ENCODE data around the gene APC2. TPM values are rescaled to one million over a fixed set of nuclear protein-coding genes. Genes with fewer than 3 reads are reported as not detected.
"Not testable (repeated sequence)": the region's sequence is repeated elsewhere in the genome, so short reads cannot be mapped to it uniquely, and the experiment has no call there.

The APC2 gene
- polyA plus RNA-seq, 1 donor (not counting 4 experiments of a cell fraction or from before 2014, with no cell fraction given), result 0.01 TPM

- H3K4me3 ChIP-seq (ENCODE audit: control insufficient read depth in 2 of 3, extremely low read depth in 1 of 3, insufficient read depth in 2 of 3, low read depth in 1 of 3, low read length in 3 of 3), result no peak overlapping the region
- no peak for FAIRE-seq
- no peaks in the 10 kb centered on the region for H3K36me3 ChIP-seq (ENCODE audit: control insufficient read depth in 2 of 2, extremely low read depth in 1 of 2, insufficient read depth in 2 of 2, low read length in 2 of 2)
- DNase-seq (ENCODE audit: low read depth, low spot score), result no peak
- no peaks in the 10 kb centered on the region for H4K20me1 ChIP-seq (ENCODE audit: control insufficient read depth, extremely low read depth, insufficient read depth, low read length)
- H3K27ac ChIP-seq (ENCODE audit: control insufficient read depth, insufficient read depth, low read length), result no peak overlapping the region
- dilution Hi-C loops (cut with MboI; ENCODE audit: extremely low pct_ligation_motif_present, low sequenced_read_pairs), result no loop called here
- H3K4me1 ChIP-seq (ENCODE audit: control insufficient read depth, extremely low read depth, insufficient read depth, low read length), result peaks cover 4% of the 10 kb centered on the region
- TF ChIP-seq EZH2 (IDR thresholded peaks at IDR 0.05; ENCODE audit: low read length) (no peak), CTCF (optimal IDR thresholded peaks at IDR 0.05 in 1 of 3, IDR thresholded peaks at IDR 0.05 in 1 of 3, conservative IDR thresholded peaks at IDR 0.05 in 1 of 3; ENCODE audit: extremely low read depth in 1 of 3, insufficient read depth in 2 of 3, low read length in 3 of 3) (no peak)
- no peak overlapping the region for H3K4me2 ChIP-seq (ENCODE audit: control insufficient read depth, extremely low read depth, insufficient read depth, low read depth, low read length)
- no peak overlapping the region for H3K9ac ChIP-seq (ENCODE audit: control insufficient read depth, extremely low read depth, insufficient read depth, low read length)
- no peaks in the 10 kb centered on the region for H3K79me2 ChIP-seq (ENCODE audit: control insufficient read depth, insufficient read depth, low read length)
- H3K9me3 ChIP-seq (ENCODE audit: control insufficient read depth, low read depth, low read length), result no peaks in the 10 kb centered on the region
- H3K9me1 ChIP-seq (ENCODE audit: control insufficient read depth, extremely low read depth, insufficient read depth, low read length), result no peaks in the 10 kb centered on the region
- no peaks in the 10 kb centered on the region for H3K27me3 ChIP-seq (ENCODE audit: control insufficient read depth, extremely low read depth, insufficient read depth, low read length)
- H2AFZ ChIP-seq (ENCODE audit: control insufficient read depth, low read length), result no peak overlapping the region
Observed at GRCh38 chr19:1516395-1516753, 66.5 kb downstream of the APC2 start.

GRCh38 chr19:1518471-1518870 is 68.5 kb downstream of the APC2 start:
- no peak for TF ChIP-seq EZH2 (IDR thresholded peaks at IDR 0.05; ENCODE audit: low read length)
- no peak for TF ChIP-seq CTCF (optimal IDR thresholded peaks at IDR 0.05 in 1 of 3, IDR thresholded peaks at IDR 0.05 in 1 of 3, conservative IDR thresholded peaks at IDR 0.05 in 1 of 3; ENCODE audit: extremely low read depth in 1 of 3, insufficient read depth in 2 of 3, low read length in 3 of 3)
- peaks cover 11% of the 10 kb centered on the region for H3K27me3 ChIP-seq (ENCODE audit: control insufficient read depth, extremely low read depth, insufficient read depth, low read length)
- H3K27ac ChIP-seq (ENCODE audit: control insufficient read depth, insufficient read depth, low read length), result no peak overlapping the region
- H3K9me3 ChIP-seq (ENCODE audit: control insufficient read depth, low read depth, low read length), result no peaks in the 10 kb centered on the region
- no peaks in the 10 kb centered on the region for H4K20me1 ChIP-seq (ENCODE audit: control insufficient read depth, extremely low read depth, insufficient read depth, low read length)
- DNase-seq (ENCODE audit: low read depth, low spot score) (no peak), FAIRE-seq (no peak)
- H3K4me2 ChIP-seq (ENCODE audit: control insufficient read depth, extremely low read depth, insufficient read depth, low read depth, low read length), result no peak overlapping the region
- no peak overlapping the region for H3K4me3 ChIP-seq (ENCODE audit: control insufficient read depth in 2 of 3, extremely low read depth in 1 of 3, insufficient read depth in 2 of 3, low read depth in 1 of 3, low read length in 3 of 3)
- H2AFZ ChIP-seq (ENCODE audit: control insufficient read depth, low read length), result no peak overlapping the region
- H3K36me3 ChIP-seq (ENCODE audit: control insufficient read depth in 2 of 2, extremely low read depth in 1 of 2, insufficient read depth in 2 of 2, low read length in 2 of 2), result no peaks in the 10 kb centered on the region
- H3K4me1 ChIP-seq (ENCODE audit: control insufficient read depth, extremely low read depth, insufficient read depth, low read length), result no peaks in the 10 kb centered on the region
- dilution Hi-C loops (cut with MboI; ENCODE audit: extremely low pct_ligation_motif_present, low sequenced_read_pairs), result no loop called here
- no peak overlapping the region for H3K9ac ChIP-seq (ENCODE audit: control insufficient read depth, extremely low read depth, insufficient read depth, low read length)
- no peaks in the 10 kb centered on the region for H3K9me1 ChIP-seq (ENCODE audit: control insufficient read depth, extremely low read depth, insufficient read depth, low read length)
- no peaks in the 10 kb centered on the region for H3K79me2 ChIP-seq (ENCODE audit: control insufficient read depth, insufficient read depth, low read length)

- H3K9ac ChIP-seq (ENCODE audit: control insufficient read depth, extremely low read depth, insufficient read depth, low read length); H3K79me2 ChIP-seq (ENCODE audit: control insufficient read depth, insufficient read depth, low read length); H3K4me1 ChIP-seq (ENCODE audit: control insufficient read depth, extremely low read depth, insufficient read depth, low read length); H3K9me1 ChIP-seq (ENCODE audit: control insufficient read depth, extremely low read depth, insufficient read depth, low read length); H3K4me2 ChIP-seq (ENCODE audit: control insufficient read depth, extremely low read depth, insufficient read depth, low read depth, low read length); H4K20me1 ChIP-seq (ENCODE audit: control insufficient read depth, extremely low read depth, insufficient read depth, low read length); H3K36me3 ChIP-seq (ENCODE audit: control insufficient read depth in 2 of 2, extremely low read depth in 1 of 2, insufficient read depth in 2 of 2, low read length in 2 of 2); H3K27ac ChIP-seq (ENCODE audit: control insufficient read depth, insufficient read depth, low read length); H3K4me3 ChIP-seq (ENCODE audit: control insufficient read depth in 2 of 3, extremely low read depth in 1 of 3, insufficient read depth in 2 of 3, low read depth in 1 of 3, low read length in 3 of 3); dilution Hi-C loops (cut with MboI; ENCODE audit: extremely low pct_ligation_motif_present, low sequenced_read_pairs); H3K9me3 ChIP-seq (ENCODE audit: control insufficient read depth, low read depth, low read length); H2AFZ ChIP-seq (ENCODE audit: control insufficient read depth, low read length); FAIRE-seq; DNase-seq (ENCODE audit: low read depth, low spot score): not testable (repeated sequence)
- H3K27me3 ChIP-seq (ENCODE audit: control insufficient read depth, extremely low read depth, insufficient read depth, low read length), result peaks cover 22% of the 10 kb centered on the region
Observed at GRCh38 chr19:1519802-1520201, 69.9 kb downstream of the APC2 start.
